GM21447 (cell line): Measurements from ENCODE around the gene SPATA22.
"Not testable (repeated sequence)": the region's sequence is repeated elsewhere in the genome, so short reads cannot be mapped to it uniquely, and the experiment has no call there.

Source experiments
- ATAC-seq: cut with Tn5 transposase; IDR thresholded peaks from one replicate; pipeline ENCODE4 v1.9.1; 2021; ENCODE audit not compliant: unreplicated experiment

The SPATA22 gene

GRCh38 chr17:3471599-3471998 lies at the start of gene SPATA22:
Gene SPATA22, minus strand, starts transcription at chr17:3471819. Its CDS starts 2,494 bp downstream, at chr17:3469325.
- no peak for ATAC-seq

GRCh38 chr17:3519472-3519871 lies 47.9 kb upstream of the SPATA22 start:
- not testable (repeated sequence) for ATAC-seq

GRCh38 chr17:3514873-3515272 lies 43.3 kb upstream of the SPATA22 start:
- ATAC-seq, result no peak

GRCh38 chr17:3514167-3514566 lies 42.5 kb upstream of the SPATA22 start:
- not testable (repeated sequence) for ATAC-seq

GRCh38 chr17:3513305-3514035 lies 41.9 kb upstream of the SPATA22 start:
- no peak for ATAC-seq

GRCh38 chr17:3512505-3513171 lies 41.0 kb upstream of the SPATA22 start:
- no peak for ATAC-seq

- no peak for ATAC-seq
These were observed 40.4 kb upstream of the SPATA22 start for GRCh38 chr17:3511852-3512504.

- ATAC-seq, result no peak
These were observed 38.5 kb upstream of the SPATA22 start for GRCh38 chr17:3510090-3510489.

GRCh38 chr17:3507869-3508268 lies 36.2 kb upstream of the SPATA22 start:
- ATAC-seq, result no peak

- ATAC-seq, result no peak
These were observed 35.5 kb upstream of the SPATA22 start for GRCh38 chr17:3507071-3507470.

GRCh38 chr17:3506054-3506453 lies 34.4 kb upstream of the SPATA22 start:
- no peak for ATAC-seq

GRCh38 chr17:3505008-3505407 lies 33.4 kb upstream of the SPATA22 start:
- no peak for ATAC-seq

GRCh38 chr17:3503285-3503684 lies 31.7 kb upstream of the SPATA22 start:
- ATAC-seq, result no peak

- no peak for ATAC-seq
These were observed 30.8 kb upstream of the SPATA22 start for GRCh38 chr17:3502466-3502865.

- ATAC-seq, result no peak
These were observed 29.7 kb upstream of the SPATA22 start for GRCh38 chr17:3501344-3501743.

- no peak for ATAC-seq
These were observed 25.5 kb upstream of the SPATA22 start for GRCh38 chr17:3497101-3497500.

GRCh38 chr17:3485481-3486068 lies 14.0 kb upstream of the SPATA22 start:
- no peak for ATAC-seq

GRCh38 chr17:3482852-3483251 lies 11.2 kb upstream of the SPATA22 start:
- no peak for ATAC-seq

- ATAC-seq, result no peak
These were observed 8.4 kb upstream of the SPATA22 start for GRCh38 chr17:3479988-3480387.

- no peak for ATAC-seq
These were observed 4.4 kb upstream of the SPATA22 start, which contains the start of gene ASPA for GRCh38 chr17:3475812-3476610. Gene ASPA, plus strand, starts transcription at chr17:3475997. Its CDS starts 163 bp downstream, at chr17:3476160.

GRCh38 chr17:3475251-3475685 lies 3.6 kb upstream of the SPATA22 start:
- ATAC-seq, result no peak
